GM23338 (cell line): ENCODE measurements around the gene DESI2.

Experiments
- CTCF ChIP-seq, 2 experiments: fragments of 200-600 bp in 1 of 2; sonication (generic) in 1 of 2; conservative IDR thresholded peaks; 2 replicates each; pipeline versions ENCODE4 v1.5.1 to v1.6.1; 2016 to 2017; ENCODE audit warnings: antibody characterized with exemption in 2 of 2, low read depth in 2 of 2, mild to moderate bottlenecking in 2 of 2, moderate library complexity in 1 of 2
- REST ChIP-seq: IDR thresholded peaks from one replicate; pipeline ENCODE4 v1.6.1; 2018; ENCODE audit warnings: antibody characterized with exemption; ENCODE audit not compliant: unreplicated experiment

DNA sequence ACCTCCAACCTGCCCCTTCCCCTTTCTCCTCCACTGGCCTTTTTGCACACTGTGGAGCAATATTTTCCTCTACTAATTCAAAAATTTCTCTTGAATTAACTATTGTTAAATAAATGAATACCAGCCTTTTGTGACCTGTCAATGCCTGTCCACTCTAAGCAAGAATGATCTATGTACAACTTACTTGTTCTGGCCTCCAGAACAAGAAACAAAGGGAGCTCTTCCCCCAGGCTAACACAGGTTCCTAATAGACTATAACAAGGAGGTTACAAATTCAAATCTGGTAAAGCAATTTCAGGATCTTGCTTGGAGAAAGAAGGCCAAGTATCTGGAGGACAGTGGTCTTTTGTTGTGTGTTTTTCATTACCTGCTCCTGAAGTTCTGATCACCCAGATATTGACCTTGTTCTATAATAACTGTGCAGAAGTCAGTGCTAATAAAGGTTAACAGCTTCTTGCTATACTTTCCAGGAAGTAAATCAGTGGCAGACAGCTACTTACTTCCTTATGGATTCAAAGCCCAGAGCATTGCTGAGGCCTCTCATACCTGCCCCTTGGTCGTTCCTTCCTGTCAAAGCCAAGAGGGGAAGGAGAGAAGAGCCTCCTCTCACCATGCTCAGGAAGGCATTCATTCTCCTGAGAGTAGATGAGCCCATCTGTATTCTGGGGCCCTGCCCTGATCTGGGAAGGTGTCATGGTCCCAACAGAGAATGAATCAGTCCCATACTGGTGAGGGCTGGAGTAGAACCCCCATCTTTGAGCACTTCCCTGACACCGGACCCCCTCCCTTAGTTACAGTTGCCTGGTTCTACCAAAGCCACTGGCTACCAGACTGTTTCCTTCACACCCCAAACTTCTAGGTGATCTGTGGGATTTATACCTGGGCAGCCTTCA is 56.8 kb downstream of the DESI2 start:
- TF ChIP-seq CTCF (conservative IDR thresholded peaks at IDR 0.05; ENCODE audit: low read depth in 2 of 2) (no peak), REST (no peak)
